ENCODE measurements around the gene UBE3C. TPM values are rescaled to one million over a fixed set of nuclear protein-coding genes. Genes with fewer than 3 reads are reported as not detected.

UBE3C gene
- polyA plus RNA-seq, 1 donor from 2014 or later: 39.0 TPM

DNA sequence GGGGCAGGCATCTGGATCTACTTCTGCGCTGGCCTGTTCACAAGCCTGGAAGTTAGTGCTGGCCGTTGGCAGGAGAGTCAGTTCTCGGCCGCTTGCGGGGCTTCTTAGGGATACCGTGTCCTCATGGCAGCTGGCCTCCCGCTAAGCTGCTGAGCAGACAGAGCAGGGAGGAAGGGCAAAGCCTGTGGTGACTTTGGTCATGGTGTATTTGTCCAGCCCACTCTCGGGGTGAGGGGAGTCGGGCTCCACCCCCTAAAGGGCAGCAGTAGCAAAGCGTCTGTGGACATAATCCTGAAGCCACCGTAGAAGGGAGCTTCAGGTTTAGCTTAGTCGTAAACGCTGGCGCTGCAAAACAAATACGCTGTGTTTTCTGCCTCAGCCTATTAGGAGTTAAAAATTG, 12.2 kb downstream of the UBE3C start:
- H3K9me3 ChIP-seq (ENCODE audit: low read length): no peaks in the 10 kb centered on the region
- H3K27me3 ChIP-seq (ENCODE audit: insufficient read depth, low read depth, low read length): no peaks in the 10 kb centered on the region
- TF ChIP-seq POLR2AphosphoS5 (IDR thresholded peaks at IDR 0.05): no peak
- no peak for TF ChIP-seq EZH2 (IDR thresholded peaks at IDR 0.05; ENCODE audit: borderline replicate concordance, insufficient read depth, low read length, poor library complexity, severe bottlenecking)
- TF ChIP-seq, protein P1, sequence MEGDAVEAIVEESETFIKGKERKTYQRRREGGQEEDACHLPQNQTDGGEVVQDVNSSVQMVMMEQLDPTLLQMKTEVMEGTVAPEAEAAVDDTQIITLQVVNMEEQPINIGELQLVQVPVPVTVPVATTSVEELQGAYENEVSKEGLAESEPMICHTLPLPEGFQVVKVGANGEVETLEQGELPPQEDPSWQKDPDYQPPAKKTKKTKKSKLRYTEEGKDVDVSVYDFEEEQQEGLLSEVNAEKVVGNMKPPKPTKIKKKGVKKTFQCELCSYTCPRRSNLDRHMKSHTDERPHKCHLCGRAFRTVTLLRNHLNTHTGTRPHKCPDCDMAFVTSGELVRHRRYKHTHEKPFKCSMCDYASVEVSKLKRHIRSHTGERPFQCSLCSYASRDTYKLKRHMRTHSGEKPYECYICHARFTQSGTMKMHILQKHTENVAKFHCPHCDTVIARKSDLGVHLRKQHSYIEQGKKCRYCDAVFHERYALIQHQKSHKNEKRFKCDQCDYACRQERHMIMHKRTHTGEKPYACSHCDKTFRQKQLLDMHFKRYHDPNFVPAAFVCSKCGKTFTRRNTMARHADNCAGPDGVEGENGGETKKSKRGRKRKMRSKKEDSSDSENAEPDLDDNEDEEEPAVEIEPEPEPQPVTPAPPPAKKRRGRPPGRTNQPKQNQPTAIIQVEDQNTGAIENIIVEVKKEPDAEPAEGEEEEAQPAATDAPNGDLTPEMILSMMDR (IDR thresholded peaks at IDR 0.05; ENCODE audit: poor library complexity, severe bottlenecking): no peak
- TF ChIP-seq RAD21 (conservative IDR thresholded peaks at IDR 0.05): no peak
- TF ChIP-seq, protein P2, sequence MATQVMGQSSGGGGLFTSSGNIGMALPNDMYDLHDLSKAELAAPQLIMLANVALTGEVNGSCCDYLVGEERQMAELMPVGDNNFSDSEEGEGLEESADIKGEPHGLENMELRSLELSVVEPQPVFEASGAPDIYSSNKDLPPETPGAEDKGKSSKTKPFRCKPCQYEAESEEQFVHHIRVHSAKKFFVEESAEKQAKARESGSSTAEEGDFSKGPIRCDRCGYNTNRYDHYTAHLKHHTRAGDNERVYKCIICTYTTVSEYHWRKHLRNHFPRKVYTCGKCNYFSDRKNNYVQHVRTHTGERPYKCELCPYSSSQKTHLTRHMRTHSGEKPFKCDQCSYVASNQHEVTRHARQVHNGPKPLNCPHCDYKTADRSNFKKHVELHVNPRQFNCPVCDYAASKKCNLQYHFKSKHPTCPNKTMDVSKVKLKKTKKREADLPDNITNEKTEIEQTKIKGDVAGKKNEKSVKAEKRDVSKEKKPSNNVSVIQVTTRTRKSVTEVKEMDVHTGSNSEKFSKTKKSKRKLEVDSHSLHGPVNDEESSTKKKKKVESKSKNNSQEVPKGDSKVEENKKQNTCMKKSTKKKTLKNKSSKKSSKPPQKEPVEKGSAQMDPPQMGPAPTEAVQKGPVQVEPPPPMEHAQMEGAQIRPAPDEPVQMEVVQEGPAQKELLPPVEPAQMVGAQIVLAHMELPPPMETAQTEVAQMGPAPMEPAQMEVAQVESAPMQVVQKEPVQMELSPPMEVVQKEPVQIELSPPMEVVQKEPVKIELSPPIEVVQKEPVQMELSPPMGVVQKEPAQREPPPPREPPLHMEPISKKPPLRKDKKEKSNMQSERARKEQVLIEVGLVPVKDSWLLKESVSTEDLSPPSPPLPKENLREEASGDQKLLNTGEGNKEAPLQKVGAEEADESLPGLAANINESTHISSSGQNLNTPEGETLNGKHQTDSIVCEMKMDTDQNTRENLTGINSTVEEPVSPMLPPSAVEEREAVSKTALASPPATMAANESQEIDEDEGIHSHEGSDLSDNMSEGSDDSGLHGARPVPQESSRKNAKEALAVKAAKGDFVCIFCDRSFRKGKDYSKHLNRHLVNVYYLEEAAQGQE (IDR thresholded peaks at IDR 0.05; ENCODE audit: borderline replicate concordance): no peak
- TF ChIP-seq MXI1 (conservative IDR thresholded peaks at IDR 0.05; ENCODE audit: poor library complexity, severe bottlenecking): no peak
- TF ChIP-seq SMC3 (conservative IDR thresholded peaks at IDR 0.05; ENCODE audit: poor library complexity): no peak
- no peak for TF ChIP-seq TAF1 (IDR thresholded peaks at IDR 0.05; ENCODE audit: low read depth)
- TF ChIP-seq EP300 (conservative IDR thresholded peaks at IDR 0.05; ENCODE audit: poor library complexity, severe bottlenecking): no peak
- no peaks in the 10 kb centered on the region for H3K36me3 ChIP-seq (ENCODE audit: insufficient read depth, low read length)
- H3K4me2 ChIP-seq (ENCODE audit: low read length): peak overlapping the region; percentile 2
- no peaks in the 10 kb centered on the region for H3F3A ChIP-seq (ENCODE audit: insufficient read depth, low read length, poor library complexity, severe bottlenecking)
- peak overlapping the region; percentile 72 for H3K27ac ChIP-seq (ENCODE audit: low read length)
- no peaks in the 10 kb centered on the region for H4K20me1 ChIP-seq (ENCODE audit: insufficient read depth)
- peaks cover 80% of the 10 kb centered on the region for H3K79me2 ChIP-seq (replicated peaks; ENCODE audit: insufficient read depth, low read length)
- no peaks in the 10 kb centered on the region for H3K9me2 ChIP-seq (ENCODE audit: insufficient read depth, low read length)
- no peak overlapping the region for H2AFZ ChIP-seq (ENCODE audit: low read depth, low read length)
- H3K4me3 ChIP-seq (ENCODE audit: low read length): peak overlapping the region; percentile 51
- H3K9ac ChIP-seq (ENCODE audit: low read length): peak overlapping the region; percentile 30

DNA sequence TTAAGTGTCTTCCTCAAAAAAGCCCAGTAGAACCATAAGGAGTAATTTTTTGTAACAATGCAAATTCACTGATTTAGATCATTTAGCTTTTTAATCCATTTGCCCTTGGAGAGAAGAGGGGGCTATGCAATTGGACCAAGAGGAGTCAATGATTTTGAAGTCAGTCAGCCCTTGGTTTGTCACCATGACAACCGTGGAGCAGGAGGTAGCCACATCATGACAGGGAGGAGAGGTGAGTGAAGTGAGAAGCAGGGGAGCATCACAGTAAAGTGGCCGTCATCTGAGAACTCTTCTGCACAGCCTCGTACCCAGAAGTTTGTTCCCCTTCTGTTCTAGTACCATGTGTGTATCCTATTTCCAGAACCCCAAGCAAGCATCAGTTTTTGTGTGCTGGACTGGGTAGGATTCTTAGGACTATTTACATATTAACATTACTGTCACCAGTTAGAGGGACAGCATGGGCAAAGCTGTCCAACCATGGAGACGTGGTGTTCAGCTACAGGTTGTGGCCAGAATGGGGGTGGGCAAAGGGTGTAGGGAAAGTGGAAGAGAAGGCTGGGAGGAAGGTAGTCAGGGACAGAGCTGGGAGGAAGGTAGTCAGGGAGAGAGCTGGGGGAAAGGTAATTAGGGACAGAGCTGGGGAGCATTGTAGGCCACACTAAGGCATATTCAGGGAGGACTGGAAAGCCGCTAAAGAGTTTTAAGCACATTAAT, 13.1 kb downstream of the UBE3C start:
- TF ChIP-seq SMC3 (conservative IDR thresholded peaks at IDR 0.05; ENCODE audit: poor library complexity) (no peak), EP300 (conservative IDR thresholded peaks at IDR 0.05; ENCODE audit: poor library complexity, severe bottlenecking) (peak; percentile 45), EZH2 (IDR thresholded peaks at IDR 0.05; ENCODE audit: borderline replicate concordance, insufficient read depth, low read length, poor library complexity, severe bottlenecking) (no peak), POLR2AphosphoS5 (IDR thresholded peaks at IDR 0.05) (peak; percentile 13), TAF1 (IDR thresholded peaks at IDR 0.05; ENCODE audit: low read depth) (no peak), MXI1 (conservative IDR thresholded peaks at IDR 0.05; ENCODE audit: poor library complexity, severe bottlenecking) (peak; percentile 33), RAD21 (conservative IDR thresholded peaks at IDR 0.05) (no peak)
- TF ChIP-seq, protein P1 (IDR thresholded peaks at IDR 0.05; ENCODE audit: poor library complexity, severe bottlenecking): no peak
- TF ChIP-seq, protein P2 (IDR thresholded peaks at IDR 0.05; ENCODE audit: borderline replicate concordance): peak; percentile 33
- Histone ChIP-seq H3K9ac (ENCODE audit: low read length) (peak overlapping the region; percentile 30), H3K9me2 (ENCODE audit: insufficient read depth, low read length) (no peaks in the 10 kb centered on the region), H3K79me2 (replicated peaks; ENCODE audit: insufficient read depth, low read length) (peaks cover 80% of the 10 kb centered on the region), H4K20me1 (ENCODE audit: insufficient read depth) (no peaks in the 10 kb centered on the region), H3K9me3 (ENCODE audit: low read length) (no peaks in the 10 kb centered on the region), H3F3A (ENCODE audit: insufficient read depth, low read length, poor library complexity, severe bottlenecking) (no peaks in the 10 kb centered on the region), H3K27me3 (ENCODE audit: insufficient read depth, low read depth, low read length) (no peaks in the 10 kb centered on the region), H3K27ac (ENCODE audit: low read length) (peak overlapping the region; percentile 72), H3K4me3 (ENCODE audit: low read length) (peak overlapping the region; percentile 51), H3K4me2 (ENCODE audit: low read length) (peak overlapping the region; percentile 2), H3K36me3 (ENCODE audit: insufficient read depth, low read length) (no peaks in the 10 kb centered on the region), H2AFZ (ENCODE audit: low read depth, low read length) (no peak overlapping the region)

Data from neural cell (in vitro differentiated cells).